ENCODE measurements around the gene DNMT1. TPM values are rescaled to one million over a fixed set of nuclear protein-coding genes. Genes with fewer than 3 reads are reported as not detected.

DNMT1 gene
- total RNA-seq, 3 donors from 2014 or later: 41.1 to 55.6 (median 55.6) TPM

GRCh38 chr19:10106100-10106936 is 88.4 kb downstream of the DNMT1 start, which contains the start of gene PPAN:
Gene PPAN, plus strand, starts transcription at chr19:10106362. Its CDS starts 33 bp downstream, at chr19:10106395.
- peaks cover 13% of the 10 kb centered on the region for H3K4me1 ChIP-seq (ENCODE audit: low read depth)
- ATAC-seq (peak; percentile 97), DNase-seq (peak; percentile 97 to 99 (median 98))
- intact Hi-C loops (cut with DNase I, micrococcal nuclease): no loop called here
- H3K4me3 ChIP-seq: peak within 1 kb of the TSS; percentile 72
- peaks cover 14% of the 10 kb centered on the region for H3K36me3 ChIP-seq (ENCODE audit: low read depth)
- no peaks in the 10 kb centered on the region for H3K9me3 ChIP-seq
- TF ChIP-seq CTCF (IDR thresholded peaks at IDR 0.05): no peak

GRCh38 chr19:10105509-10106099 is 89.1 kb downstream of the DNMT1 start:
- intact Hi-C loops (cut with DNase I, micrococcal nuclease): no loop called here
- no peak for ATAC-seq
- peaks cover 13% of the 10 kb centered on the region for H3K4me1 ChIP-seq (ENCODE audit: low read depth)
- peaks cover 13% of the 10 kb centered on the region for H3K36me3 ChIP-seq (ENCODE audit: low read depth)
- H3K9me3 ChIP-seq: no peaks in the 10 kb centered on the region
- no peak for DNase-seq
- no peak for TF ChIP-seq CTCF (IDR thresholded peaks at IDR 0.05)
- H3K4me3 ChIP-seq: no peak overlapping the region

GRCh38 chr19:10104665-10105508 is 89.9 kb downstream of the DNMT1 start:
- peak; percentile 59 for ATAC-seq

GRCh38 chr19:10104130-10104513 is 90.6 kb downstream of the DNMT1 start:
- TF ChIP-seq CTCF (IDR thresholded peaks at IDR 0.05): no peak
- DNase-seq (no peak), ATAC-seq (no peak)
- H3K4me3 ChIP-seq: no peak overlapping the region
- intact Hi-C loops (cut with DNase I, micrococcal nuclease): no loop called here
- no peaks in the 10 kb centered on the region for H3K9me3 ChIP-seq
- peaks cover 10% of the 10 kb centered on the region for H3K36me3 ChIP-seq (ENCODE audit: low read depth)
- H3K4me1 ChIP-seq (ENCODE audit: low read depth): peaks cover 13% of the 10 kb centered on the region

More at GRCh38 chr19:10104665-10105508, 89.9 kb downstream of the DNMT1 start:
- no peak for TF ChIP-seq CTCF (IDR thresholded peaks at IDR 0.05)
- DNase-seq: peak in 2 of 3 donors; percentile 55 to 70
- Histone ChIP-seq H3K4me1 (ENCODE audit: low read depth) (peaks cover 13% of the 10 kb centered on the region), H3K36me3 (ENCODE audit: low read depth) (peaks cover 10% of the 10 kb centered on the region), H3K4me3 (no peak overlapping the region), H3K9me3 (no peaks in the 10 kb centered on the region)
- intact Hi-C loops (cut with DNase I, micrococcal nuclease): no loop called here

- ATAC-seq: no peak
- no peak for TF ChIP-seq CTCF (IDR thresholded peaks at IDR 0.05)
- peaks cover 13% of the 10 kb centered on the region for H3K4me1 ChIP-seq (ENCODE audit: low read depth)
- peak in 1 of 3 donors; percentile 65 for DNase-seq
- H3K4me3 ChIP-seq: no peak overlapping the region
- peaks cover 2% of the 10 kb centered on the region for H3K36me3 ChIP-seq (ENCODE audit: low read depth)
- intact Hi-C loops (cut with DNase I, micrococcal nuclease): no loop called here
- H3K9me3 ChIP-seq: no peaks in the 10 kb centered on the region
These were observed 91.9 kb downstream of the DNMT1 start for GRCh38 chr19:10102787-10103236.
